ENCODE data around the gene UBASH3B. TPM values are rescaled to one million over a fixed set of nuclear protein-coding genes. Genes with fewer than 3 reads are reported as not detected.

UBASH3B gene
- total and polyA plus RNA-seq, 2 of the 13 experiments (the other 11 are each of a cell fraction or from before 2014, with no cell fraction given), result 4.4 to 7.6 TPM

DNA sequence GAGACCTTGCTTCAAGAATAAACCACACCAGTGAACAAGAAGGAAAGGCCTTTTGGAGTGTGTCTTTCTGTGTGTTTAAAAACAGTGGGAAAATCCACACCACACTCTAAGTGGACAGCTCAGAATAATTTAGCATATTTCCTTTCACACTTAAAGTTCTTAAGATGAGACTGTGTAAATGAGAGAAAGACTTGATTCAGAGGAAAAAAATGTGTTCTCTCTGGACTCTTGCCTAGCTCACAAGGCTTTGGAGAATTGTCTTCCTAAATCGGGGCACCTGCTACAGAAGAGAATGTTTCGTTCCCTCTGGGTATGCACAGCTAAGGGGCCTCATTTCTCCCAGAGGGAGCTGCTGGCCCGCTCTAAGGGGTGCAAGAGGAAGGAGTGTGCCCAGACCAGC, 154.3 kb downstream of the UBASH3B start:
- H3K4me3 ChIP-seq (replicated peaks in 1 of 3; ENCODE audit: insufficient read depth in 1 of 3, low read depth in 2 of 3, low read length in 3 of 3), result no peak overlapping the region
- H3K4me2 ChIP-seq (ENCODE audit: low read depth, low read length), result no peak overlapping the region
- ChIA-PET CTCF (ENCODE audit: low intra/inter-chr PET ratio, low total read pairs) (no interaction called here), POLR2A (no interaction called here)
- TF ChIP-seq, protein P1, sequence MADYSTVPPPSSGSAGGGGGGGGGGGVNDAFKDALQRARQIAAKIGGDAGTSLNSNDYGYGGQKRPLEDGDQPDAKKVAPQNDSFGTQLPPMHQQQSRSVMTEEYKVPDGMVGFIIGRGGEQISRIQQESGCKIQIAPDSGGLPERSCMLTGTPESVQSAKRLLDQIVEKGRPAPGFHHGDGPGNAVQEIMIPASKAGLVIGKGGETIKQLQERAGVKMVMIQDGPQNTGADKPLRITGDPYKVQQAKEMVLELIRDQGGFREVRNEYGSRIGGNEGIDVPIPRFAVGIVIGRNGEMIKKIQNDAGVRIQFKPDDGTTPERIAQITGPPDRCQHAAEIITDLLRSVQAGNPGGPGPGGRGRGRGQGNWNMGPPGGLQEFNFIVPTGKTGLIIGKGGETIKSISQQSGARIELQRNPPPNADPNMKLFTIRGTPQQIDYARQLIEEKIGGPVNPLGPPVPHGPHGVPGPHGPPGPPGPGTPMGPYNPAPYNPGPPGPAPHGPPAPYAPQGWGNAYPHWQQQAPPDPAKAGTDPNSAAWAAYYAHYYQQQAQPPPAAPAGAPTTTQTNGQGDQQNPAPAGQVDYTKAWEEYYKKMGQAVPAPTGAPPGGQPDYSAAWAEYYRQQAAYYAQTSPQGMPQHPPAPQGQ (CRISPR knock-in tag; IDR thresholded peaks at IDR 0.05; ENCODE audit: borderline replicate concordance), result no peak
- TF ChIP-seq MYNN (CRISPR knock-in tag; IDR thresholded peaks at IDR 0.05; ENCODE audit: low read depth) (no peak), ZNF234 (CRISPR knock-in tag; conservative IDR thresholded peaks at IDR 0.05) (no peak), ATRX (CRISPR knock-in tag; IDR thresholded peaks at IDR 0.05; ENCODE audit: borderline replicate concordance) (no peak), ZNF839 (CRISPR knock-in tag; IDR thresholded peaks at IDR 0.05; ENCODE audit: borderline replicate concordance) (no peak), ETV6 (CRISPR knock-in tag; conservative IDR thresholded peaks at IDR 0.05) (no peak), ZNF629 (CRISPR knock-in tag; conservative IDR thresholded peaks at IDR 0.05) (no peak), ZNF7 (CRISPR knock-in tag; IDR thresholded peaks at IDR 0.05) (no peak), ZNF775 (CRISPR knock-in tag; IDR thresholded peaks at IDR 0.05; ENCODE audit: borderline replicate concordance) (no peak), YEATS4 (CRISPR knock-in tag; IDR thresholded peaks at IDR 0.05; ENCODE audit: borderline replicate concordance) (no peak), ZNF10 (CRISPR knock-in tag; IDR thresholded peaks at IDR 0.05; ENCODE audit: borderline replicate concordance, low read depth) (no peak), NCOA5 (CRISPR knock-in tag; IDR thresholded peaks at IDR 0.05) (no peak), SMARCE1 (IDR thresholded peaks at IDR 0.05; ENCODE audit: borderline replicate concordance) (no peak), ZNF263 (CRISPR knock-in tag; IDR thresholded peaks at IDR 0.05) (no peak)
- TF ChIP-seq, protein P2, sequence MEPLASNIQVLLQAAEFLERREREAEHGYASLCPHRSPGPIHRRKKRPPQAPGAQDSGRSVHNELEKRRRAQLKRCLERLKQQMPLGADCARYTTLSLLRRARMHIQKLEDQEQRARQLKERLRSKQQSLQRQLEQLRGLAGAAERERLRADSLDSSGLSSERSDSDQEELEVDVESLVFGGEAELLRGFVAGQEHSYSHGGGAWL (CRISPR knock-in tag; IDR thresholded peaks at IDR 0.05), result no peak
- TF ChIP-seq, protein P3, sequence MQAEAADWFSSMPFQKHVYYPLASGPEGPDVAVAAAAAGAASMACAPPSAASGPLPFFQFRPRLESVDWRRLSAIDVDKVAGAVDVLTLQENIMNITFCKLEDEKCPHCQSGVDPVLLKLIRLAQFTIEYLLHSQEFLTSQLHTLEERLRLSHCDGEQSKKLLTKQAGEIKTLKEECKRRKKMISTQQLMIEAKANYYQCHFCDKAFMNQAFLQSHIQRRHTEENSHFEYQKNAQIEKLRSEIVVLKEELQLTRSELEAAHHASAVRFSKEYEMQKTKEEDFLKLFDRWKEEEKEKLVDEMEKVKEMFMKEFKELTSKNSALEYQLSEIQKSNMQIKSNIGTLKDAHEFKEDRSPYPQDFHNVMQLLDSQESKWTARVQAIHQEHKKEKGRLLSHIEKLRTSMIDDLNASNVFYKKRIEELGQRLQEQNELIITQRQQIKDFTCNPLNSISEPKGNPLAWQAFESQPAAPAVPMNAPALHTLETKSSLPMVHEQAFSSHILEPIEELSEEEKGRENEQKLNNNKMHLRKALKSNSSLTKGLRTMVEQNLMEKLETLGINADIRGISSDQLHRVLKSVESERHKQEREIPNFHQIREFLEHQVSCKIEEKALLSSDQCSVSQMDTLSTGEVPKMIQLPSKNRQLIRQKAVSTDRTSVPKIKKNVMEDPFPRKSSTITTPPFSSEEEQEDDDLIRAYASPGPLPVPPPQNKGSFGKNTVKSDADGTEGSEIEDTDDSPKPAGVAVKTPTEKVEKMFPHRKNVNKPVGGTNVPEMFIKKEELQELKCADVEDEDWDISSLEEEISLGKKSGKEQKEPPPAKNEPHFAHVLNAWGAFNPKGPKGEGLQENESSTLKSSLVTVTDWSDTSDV (CRISPR knock-in tag; IDR thresholded peaks at IDR 0.05), result no peak
- TF ChIP-seq, protein P4, sequence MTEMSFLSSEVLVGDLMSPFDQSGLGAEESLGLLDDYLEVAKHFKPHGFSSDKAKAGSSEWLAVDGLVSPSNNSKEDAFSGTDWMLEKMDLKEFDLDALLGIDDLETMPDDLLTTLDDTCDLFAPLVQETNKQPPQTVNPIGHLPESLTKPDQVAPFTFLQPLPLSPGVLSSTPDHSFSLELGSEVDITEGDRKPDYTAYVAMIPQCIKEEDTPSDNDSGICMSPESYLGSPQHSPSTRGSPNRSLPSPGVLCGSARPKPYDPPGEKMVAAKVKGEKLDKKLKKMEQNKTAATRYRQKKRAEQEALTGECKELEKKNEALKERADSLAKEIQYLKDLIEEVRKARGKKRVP (CRISPR knock-in tag; IDR thresholded peaks at IDR 0.05), result no peak
- TF ChIP-seq, protein P5, sequence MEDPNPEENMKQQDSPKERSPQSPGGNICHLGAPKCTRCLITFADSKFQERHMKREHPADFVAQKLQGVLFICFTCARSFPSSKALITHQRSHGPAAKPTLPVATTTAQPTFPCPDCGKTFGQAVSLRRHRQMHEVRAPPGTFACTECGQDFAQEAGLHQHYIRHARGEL (CRISPR knock-in tag; IDR thresholded peaks at IDR 0.05), result no peak
- no peaks in the 10 kb centered on the region for H3K9me3 ChIP-seq (ENCODE audit: low read length)
- ATAC-seq (no peak), FAIRE-seq (no peak), DNase-seq (ENCODE audit: low spot score) (no peak)
- H4K20me1 ChIP-seq (ENCODE audit: insufficient read depth, low read length), result no peaks in the 10 kb centered on the region
- no peaks in the 10 kb centered on the region for H3K4me1 ChIP-seq (ENCODE audit: insufficient read depth, low read length)
- BruUV-seq (replicated peaks), result no TSS peak
- H3K27me3 ChIP-seq (ENCODE audit: control insufficient read depth in 1 of 2, insufficient read depth in 2 of 2, low read length in 2 of 2), result no peaks in the 10 kb centered on the region
- no peak overlapping the region for H2AFZ ChIP-seq (ENCODE audit: low read length)
- no peak overlapping the region for H3K9ac ChIP-seq (ENCODE audit: insufficient read depth, low read depth, low read length)
- intact Hi-C loops (cut with micrococcal nuclease; ENCODE audit: unreplicated experiment) (no loop called here), in situ Hi-C loops (cut with HindIII; ENCODE audit: extremely low pct_ligation_motif_present, low pct_unique_long_range_greater_than_20kb) (loop anchor here (5.0 kb wide), 1 partner anchor 42 kb away; no protein-coding TSS in a partner anchor)
- H3K79me2 ChIP-seq (ENCODE audit: insufficient read depth, low read length), result no peaks in the 10 kb centered on the region
- no peak overlapping the region for H3K27ac ChIP-seq (ENCODE audit: extremely low read length, insufficient read depth, low read length)
- H3K36me3 ChIP-seq (replicated peaks in 1 of 2; ENCODE audit: control insufficient read depth in 1 of 2, insufficient read depth in 2 of 2, low read length in 2 of 2), result no peaks in the 10 kb centered on the region; a peak in 1 of 5 replicates
- 87% methylated on average over 3 of the region's 3 CpGs for WGBS (ENCODE audit: low lambda C conversion rate)

Measured in HepG2 (cell line).